ENCODE data around the gene KCNK5. TPM values are rescaled to one million over a fixed set of nuclear protein-coding genes. Genes with fewer than 3 reads are reported as not detected.

The KCNK5 gene
- total and polyA plus RNA-seq, 5 donors from 2014 or later = 0.13 to 0.86 (median 0.53) TPM; not detected in 1

- ATAC-seq (ENCODE audit: low read depth in 2 of 2) (no peak), DNase-seq (no peak)
- no peaks in the 10 kb centered on the region for H3K27me3 ChIP-seq (ENCODE audit: control insufficient read depth, insufficient read depth, low read length)
- H3K4me1 Mint-ChIP-seq = peaks cover 0 to 8% (median 0%) of the 10 kb centered on the region in 4 donors
- no peak overlapping the region for H3K4me3 Mint-ChIP-seq
- H3K4me1 ChIP-seq (ENCODE audit: control insufficient read depth, insufficient read depth, low read length, poor library complexity, severe bottlenecking) = no peaks in the 10 kb centered on the region
- H3K36me3 Mint-ChIP-seq = no peaks in the 10 kb centered on the region
- H3K27ac Mint-ChIP-seq = no peak overlapping the region
- H3K36me3 ChIP-seq (ENCODE audit: control insufficient read depth, insufficient read depth, low read length) = no peaks in the 10 kb centered on the region
- no peaks in the 10 kb centered on the region for H3K27me3 Mint-ChIP-seq
- no peak overlapping the region for H3K27ac ChIP-seq (ENCODE audit: insufficient read depth, low read length, poor library complexity, severe bottlenecking)
- H3K9me3 ChIP-seq (ENCODE audit: control insufficient read depth in 2 of 2, low read length in 2 of 2) = no peaks in the 10 kb centered on the region
- peaks cover 0 to 1% (median 0%) of the 10 kb centered on the region in 7 donors for H3K9me3 Mint-ChIP-seq
- H3K4me3 ChIP-seq (ENCODE audit: low read depth, low read length) = no peak overlapping the region
These were observed 21.7 kb downstream of the KCNK5 start for GRCh38 chr6:39207416-39208222.

GRCh38 chr6:39206250-39206721 is 23.0 kb downstream of the KCNK5 start:
- no peaks in the 10 kb centered on the region for H3K36me3 ChIP-seq (ENCODE audit: control insufficient read depth, insufficient read depth, low read length)
- H3K27me3 ChIP-seq (ENCODE audit: control insufficient read depth, insufficient read depth, low read length) = no peaks in the 10 kb centered on the region
- H3K27me3 Mint-ChIP-seq = no peaks in the 10 kb centered on the region
- H3K4me1 Mint-ChIP-seq = peaks cover 0 to 8% (median 0%) of the 10 kb centered on the region in 4 donors
- peaks cover 0 to 1% (median 0%) of the 10 kb centered on the region in 7 donors for H3K9me3 Mint-ChIP-seq
- ATAC-seq (ENCODE audit: low read depth in 2 of 2) = no peak
- no peak overlapping the region for H3K27ac Mint-ChIP-seq
- H3K4me1 ChIP-seq (ENCODE audit: control insufficient read depth, insufficient read depth, low read length, poor library complexity, severe bottlenecking) = no peaks in the 10 kb centered on the region
- no peak overlapping the region for H3K4me3 ChIP-seq (ENCODE audit: low read depth, low read length)
- no peak overlapping the region for H3K4me3 Mint-ChIP-seq
- H3K36me3 Mint-ChIP-seq = no peaks in the 10 kb centered on the region
- H3K9me3 ChIP-seq (ENCODE audit: control insufficient read depth in 2 of 2, low read length in 2 of 2) = no peaks in the 10 kb centered on the region
- H3K27ac ChIP-seq (ENCODE audit: insufficient read depth, low read length, poor library complexity, severe bottlenecking) = no peak overlapping the region
- no peak for DNase-seq

GRCh38 chr6:39204646-39205244 is 24.5 kb downstream of the KCNK5 start:
- no peaks in the 10 kb centered on the region for H3K27me3 ChIP-seq (ENCODE audit: control insufficient read depth, insufficient read depth, low read length)
- no peak overlapping the region for H3K4me3 ChIP-seq (ENCODE audit: low read depth, low read length)
- ATAC-seq (ENCODE audit: low read depth in 2 of 2) = no peak
- Mint-ChIP-seq H3K9me3 (peaks cover 0 to under 1% (median 0%) of the 10 kb centered on the region in 7 donors), H3K4me1 (peaks cover 0 to 6% (median 0%) of the 10 kb centered on the region in 4 donors), H3K27ac (no peak overlapping the region), H3K36me3 (no peaks in the 10 kb centered on the region), H3K27me3 (no peaks in the 10 kb centered on the region), H3K4me3 (no peak overlapping the region)
- H3K36me3 ChIP-seq (ENCODE audit: control insufficient read depth, insufficient read depth, low read length) = no peaks in the 10 kb centered on the region
- no peaks in the 10 kb centered on the region for H3K9me3 ChIP-seq (ENCODE audit: control insufficient read depth in 2 of 2, low read length in 2 of 2)
- no peaks in the 10 kb centered on the region for H3K4me1 ChIP-seq (ENCODE audit: control insufficient read depth, insufficient read depth, low read length, poor library complexity, severe bottlenecking)
- H3K27ac ChIP-seq (ENCODE audit: insufficient read depth, low read length, poor library complexity, severe bottlenecking) = no peak overlapping the region
- no peak for DNase-seq

GRCh38 chr6:39204160-39204495 is 25.1 kb downstream of the KCNK5 start:
- no peaks in the 10 kb centered on the region for H3K27me3 ChIP-seq (ENCODE audit: control insufficient read depth, insufficient read depth, low read length)
- Mint-ChIP-seq H3K27me3 (no peaks in the 10 kb centered on the region), H3K4me3 (no peak overlapping the region), H3K27ac (no peak overlapping the region), H3K36me3 (no peaks in the 10 kb centered on the region), H3K9me3 (no peaks in the 10 kb centered on the region), H3K4me1 (no peaks in the 10 kb centered on the region)
- H3K27ac ChIP-seq (ENCODE audit: insufficient read depth, low read length, poor library complexity, severe bottlenecking) = no peak overlapping the region
- no peaks in the 10 kb centered on the region for H3K9me3 ChIP-seq (ENCODE audit: control insufficient read depth in 2 of 2, low read length in 2 of 2)
- ATAC-seq (ENCODE audit: low read depth in 2 of 2) = no peak
- H3K4me3 ChIP-seq (ENCODE audit: low read depth, low read length) = no peak overlapping the region
- H3K36me3 ChIP-seq (ENCODE audit: control insufficient read depth, insufficient read depth, low read length) = no peaks in the 10 kb centered on the region
- H3K4me1 ChIP-seq (ENCODE audit: control insufficient read depth, insufficient read depth, low read length, poor library complexity, severe bottlenecking) = no peaks in the 10 kb centered on the region
- no peak for DNase-seq

GRCh38 chr6:39203436-39204159 is 25.7 kb downstream of the KCNK5 start:
- H3K4me3 Mint-ChIP-seq = no peak overlapping the region
- no peaks in the 10 kb centered on the region for H3K9me3 ChIP-seq (ENCODE audit: control insufficient read depth in 2 of 2, low read length in 2 of 2)
- H3K9me3 Mint-ChIP-seq = no peaks in the 10 kb centered on the region
- no peak overlapping the region for H3K27ac Mint-ChIP-seq
- H3K36me3 Mint-ChIP-seq = no peaks in the 10 kb centered on the region
- no peaks in the 10 kb centered on the region for H3K27me3 ChIP-seq (ENCODE audit: control insufficient read depth, insufficient read depth, low read length)
- H3K4me1 ChIP-seq (ENCODE audit: control insufficient read depth, insufficient read depth, low read length, poor library complexity, severe bottlenecking) = no peaks in the 10 kb centered on the region
- H3K27ac ChIP-seq (ENCODE audit: insufficient read depth, low read length, poor library complexity, severe bottlenecking) = no peak overlapping the region
- no peaks in the 10 kb centered on the region for H3K4me1 Mint-ChIP-seq
- DNase-seq = no peak
- ATAC-seq (ENCODE audit: low read depth in 2 of 2) = no peak
- H3K27me3 Mint-ChIP-seq = no peaks in the 10 kb centered on the region
- no peaks in the 10 kb centered on the region for H3K36me3 ChIP-seq (ENCODE audit: control insufficient read depth, insufficient read depth, low read length)
- H3K4me3 ChIP-seq (ENCODE audit: low read depth, low read length) = no peak overlapping the region

- Histone ChIP-seq H3K4me3 (ENCODE audit: low read depth, low read length) (no peak overlapping the region), H3K36me3 (ENCODE audit: control insufficient read depth, insufficient read depth, low read length) (no peaks in the 10 kb centered on the region), H3K27me3 (ENCODE audit: control insufficient read depth, insufficient read depth, low read length) (no peaks in the 10 kb centered on the region), H3K27ac (ENCODE audit: insufficient read depth, low read length, poor library complexity, severe bottlenecking) (no peak overlapping the region), H3K9me3 (ENCODE audit: control insufficient read depth in 2 of 2, low read length in 2 of 2) (no peaks in the 10 kb centered on the region), H3K4me1 (ENCODE audit: control insufficient read depth, insufficient read depth, low read length, poor library complexity, severe bottlenecking) (no peaks in the 10 kb centered on the region)
- Mint-ChIP-seq H3K4me1 (no peaks in the 10 kb centered on the region), H3K27me3 (no peaks in the 10 kb centered on the region), H3K4me3 (no peak overlapping the region), H3K9me3 (no peaks in the 10 kb centered on the region), H3K27ac (no peak overlapping the region), H3K36me3 (no peaks in the 10 kb centered on the region)
- ATAC-seq (ENCODE audit: low read depth in 2 of 2) (no peak), DNase-seq (no peak)
These were observed 27.1 kb downstream of the KCNK5 start for GRCh38 chr6:39202166-39202565.

- no peak for DNase-seq
- Mint-ChIP-seq H3K4me3 (no peak overlapping the region), H3K27me3 (no peaks in the 10 kb centered on the region), H3K36me3 (no peaks in the 10 kb centered on the region), H3K27ac (no peak overlapping the region), H3K4me1 (no peaks in the 10 kb centered on the region), H3K9me3 (no peaks in the 10 kb centered on the region)
- Histone ChIP-seq H3K4me3 (ENCODE audit: low read depth, low read length) (no peak overlapping the region), H3K36me3 (ENCODE audit: control insufficient read depth, insufficient read depth, low read length) (no peaks in the 10 kb centered on the region), H3K27ac (ENCODE audit: insufficient read depth, low read length, poor library complexity, severe bottlenecking) (no peak overlapping the region), H3K4me1 (ENCODE audit: control insufficient read depth, insufficient read depth, low read length, poor library complexity, severe bottlenecking) (no peaks in the 10 kb centered on the region), H3K27me3 (ENCODE audit: control insufficient read depth, insufficient read depth, low read length) (no peaks in the 10 kb centered on the region), H3K9me3 (ENCODE audit: control insufficient read depth in 2 of 2, low read length in 2 of 2) (no peaks in the 10 kb centered on the region)
- no peak for ATAC-seq (ENCODE audit: low read depth in 2 of 2)
These were observed 28.7 kb downstream of the KCNK5 start for GRCh38 chr6:39200498-39201020.

All from CD4-positive, CD25-positive, alpha-beta regulatory T cell (primary cell).